ENCODE results near the gene CPNE5.

The CPNE5 gene

GRCh38 chr6:36758516-36759147 is 80.6 kb downstream of the CPNE5 start:
- no peak for DNase-seq

- DNase-seq: no peak
These were observed 81.2 kb downstream of the CPNE5 start for GRCh38 chr6:36757943-36758508.

- DNase-seq: peak; percentile 59
These were observed 82.0 kb downstream of the CPNE5 start for GRCh38 chr6:36757206-36757605.

- DNase-seq: no peak
These were observed 82.5 kb downstream of the CPNE5 start for GRCh38 chr6:36756786-36757185.

- DNase-seq: peak; percentile 76
These were observed 83.6 kb downstream of the CPNE5 start for GRCh38 chr6:36755435-36756348.

- DNase-seq: no peak
These were observed 84.4 kb downstream of the CPNE5 start for GRCh38 chr6:36754582-36755434.

GRCh38 chr6:36753671-36754405 is 85.4 kb downstream of the CPNE5 start:
- DNase-seq: no peak

- DNase-seq: no peak
These were observed 86.2 kb downstream of the CPNE5 start for GRCh38 chr6:36752886-36753506.

GRCh38 chr6:36752187-36752885 is 86.9 kb downstream of the CPNE5 start:
- peak; percentile 61 for DNase-seq

- no peak for DNase-seq
These were observed 87.4 kb downstream of the CPNE5 start for GRCh38 chr6:36751833-36752186.

- no peak for DNase-seq
These were observed 88.2 kb downstream of the CPNE5 start for GRCh38 chr6:36751091-36751490.

GRCh38 chr6:36749829-36750489 is 89.3 kb downstream of the CPNE5 start:
- no peak for DNase-seq

GRCh38 chr6:36746251-36746650 is 93.0 kb downstream of the CPNE5 start:
- DNase-seq: no peak

- DNase-seq: no peak
These were observed 93.4 kb downstream of the CPNE5 start for GRCh38 chr6:36745836-36746235.

- DNase-seq: no peak
These were observed 94.0 kb downstream of the CPNE5 start for GRCh38 chr6:36745283-36745682.

- DNase-seq: no peak
These were observed 95.0 kb downstream of the CPNE5 start for GRCh38 chr6:36744304-36744673.

GRCh38 chr6:36743538-36744303 is 95.5 kb downstream of the CPNE5 start:
- DNase-seq: no peak

GRCh38 chr6:36743032-36743431 is 96.2 kb downstream of the CPNE5 start:
- DNase-seq: no peak

- no peak for DNase-seq
These were observed 97.1 kb downstream of the CPNE5 start for GRCh38 chr6:36742146-36742545.

GRCh38 chr6:36740818-36741179 is 98.4 kb downstream of the CPNE5 start:
- DNase-seq: no peak
